HG03565 (cell line): ENCODE measurements around the gene GALNT17.
"Not testable (repeated sequence)": the region's sequence is repeated elsewhere in the genome, so short reads cannot be mapped to it uniquely, and the experiment has no call there.

Source experiments
- ATAC-seq: cut with Tn5 transposase; IDR thresholded peaks from one replicate; pipeline ENCODE4 v1.9.1; 2021; ENCODE audit warnings: mild to moderate bottlenecking, moderate library complexity; ENCODE audit not compliant: unreplicated experiment

GALNT17 gene

GRCh38 chr7:71712653-71713180, 580.8 kb downstream of the GALNT17 start:
- no peak for ATAC-seq

GRCh38 chr7:71716690-71717089, 584.7 kb downstream of the GALNT17 start:
- no peak for ATAC-seq

GRCh38 chr7:71718563-71718962, 586.6 kb downstream of the GALNT17 start:
- ATAC-seq, result no peak

- no peak for ATAC-seq
Measured at GRCh38 chr7:71721742-71722141, 589.8 kb downstream of the GALNT17 start.

GRCh38 chr7:71723859-71724258, 591.9 kb downstream of the GALNT17 start:
- no peak for ATAC-seq

GRCh38 chr7:71727347-71727746, 595.4 kb downstream of the GALNT17 start:
- ATAC-seq, result no peak

- no peak for ATAC-seq
Measured at GRCh38 chr7:71731740-71732139, 599.8 kb downstream of the GALNT17 start.

GRCh38 chr7:71733107-71733870, 601.3 kb downstream of the GALNT17 start:
- no peak for ATAC-seq

- no peak for ATAC-seq
Measured at GRCh38 chr7:71735961-71736556, 604.1 kb downstream of the GALNT17 start.

- not testable (repeated sequence) for ATAC-seq
Measured at GRCh38 chr7:71737931-71738540, 606.1 kb downstream of the GALNT17 start.

- ATAC-seq, result no peak
Measured at GRCh38 chr7:71739520-71740173, 607.7 kb downstream of the GALNT17 start.

- ATAC-seq, result no peak
Measured at GRCh38 chr7:71740174-71740560, 608.2 kb downstream of the GALNT17 start.

- ATAC-seq, result no peak
Measured at GRCh38 chr7:71746006-71746405, 614.1 kb downstream of the GALNT17 start.

GRCh38 chr7:71750290-71750689, 618.3 kb downstream of the GALNT17 start:
- ATAC-seq, result no peak

GRCh38 chr7:71752171-71752935, 620.4 kb downstream of the GALNT17 start:
- no peak for ATAC-seq

GRCh38 chr7:71753236-71753635, 621.3 kb downstream of the GALNT17 start:
- no peak for ATAC-seq

GRCh38 chr7:71753956-71754664, 622.2 kb downstream of the GALNT17 start:
- ATAC-seq, result no peak

- ATAC-seq, result no peak
Measured at GRCh38 chr7:71754828-71755227, 622.9 kb downstream of the GALNT17 start.

GRCh38 chr7:71761336-71761735, 629.4 kb downstream of the GALNT17 start:
- no peak for ATAC-seq
